ENCODE measurements around the gene UBTF.

The UBTF gene

DNA sequence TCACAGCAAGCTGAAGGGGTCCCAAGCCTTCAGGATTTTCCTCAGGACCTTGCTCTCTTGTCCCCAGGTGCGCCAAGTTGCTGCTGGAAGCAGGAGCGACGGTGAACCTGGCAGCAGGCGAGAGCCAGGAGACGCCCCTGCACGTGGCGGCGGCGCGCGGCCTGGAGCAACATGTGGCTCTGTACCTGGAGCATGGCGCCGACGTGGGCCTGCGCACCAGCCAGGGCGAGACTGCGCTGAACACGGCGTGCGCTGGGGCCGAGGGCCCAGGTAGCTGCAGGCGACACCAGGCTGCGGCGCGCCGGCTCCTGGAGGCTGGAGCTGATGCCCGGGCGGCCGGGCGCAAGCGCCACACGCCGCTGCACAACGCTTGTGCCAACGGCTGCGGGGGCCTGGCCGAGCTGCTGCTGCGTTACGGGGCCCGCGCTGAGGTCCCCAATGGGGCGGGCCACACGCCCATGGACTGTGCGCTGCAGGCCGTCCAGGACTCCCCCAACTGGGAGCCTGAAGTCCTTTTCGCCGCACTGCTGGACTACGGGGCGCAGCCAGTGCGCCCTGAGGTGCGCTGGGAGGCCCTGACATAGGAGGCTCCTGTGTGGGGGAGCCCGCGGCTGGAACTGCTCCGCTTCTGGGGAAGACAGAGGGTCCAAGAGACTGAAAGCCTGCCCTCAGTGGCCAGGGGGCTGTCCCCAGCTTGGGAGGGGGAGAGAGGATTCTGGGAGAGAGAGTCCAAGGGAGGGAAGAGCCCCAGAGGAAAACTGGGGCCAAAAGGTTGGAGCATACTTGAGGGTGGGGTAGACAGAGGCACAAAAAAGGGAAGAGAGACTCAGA lies 42.6 kb downstream of the UBTF start:
- DNase-seq (ENCODE audit: low read depth), result no peak

DNA sequence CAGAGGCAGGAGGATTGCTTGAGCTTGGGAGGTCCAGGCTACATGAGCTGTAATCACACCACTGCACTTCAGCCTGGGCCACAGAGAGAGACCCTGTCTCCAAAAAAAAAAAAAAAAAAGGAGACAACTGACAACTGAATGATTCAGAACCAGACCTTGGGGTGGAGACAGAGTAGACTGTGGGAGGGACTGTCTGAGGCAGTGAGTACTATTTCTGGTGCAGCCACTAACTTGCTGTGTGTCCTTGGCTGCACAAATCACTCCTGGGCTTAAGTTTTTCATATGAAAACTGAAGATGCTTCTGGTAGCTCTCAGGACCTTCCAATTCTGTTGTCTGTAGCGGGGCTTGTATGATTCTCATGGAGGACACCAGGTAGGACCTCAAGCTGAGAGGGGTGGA lies 43.2 kb downstream of the UBTF start:
- no peak overlapping the region for H3K4me3 ChIP-seq (ENCODE audit: low read depth, low read length)
- TF ChIP-seq POLR2A (IDR thresholded peaks at IDR 0.05; ENCODE audit: extremely low read depth, insufficient read length) (no peak), MYC (IDR thresholded peaks at IDR 0.05; ENCODE audit: low read depth, low read length) (no peak)
- TF ChIP-seq, protein P1, sequence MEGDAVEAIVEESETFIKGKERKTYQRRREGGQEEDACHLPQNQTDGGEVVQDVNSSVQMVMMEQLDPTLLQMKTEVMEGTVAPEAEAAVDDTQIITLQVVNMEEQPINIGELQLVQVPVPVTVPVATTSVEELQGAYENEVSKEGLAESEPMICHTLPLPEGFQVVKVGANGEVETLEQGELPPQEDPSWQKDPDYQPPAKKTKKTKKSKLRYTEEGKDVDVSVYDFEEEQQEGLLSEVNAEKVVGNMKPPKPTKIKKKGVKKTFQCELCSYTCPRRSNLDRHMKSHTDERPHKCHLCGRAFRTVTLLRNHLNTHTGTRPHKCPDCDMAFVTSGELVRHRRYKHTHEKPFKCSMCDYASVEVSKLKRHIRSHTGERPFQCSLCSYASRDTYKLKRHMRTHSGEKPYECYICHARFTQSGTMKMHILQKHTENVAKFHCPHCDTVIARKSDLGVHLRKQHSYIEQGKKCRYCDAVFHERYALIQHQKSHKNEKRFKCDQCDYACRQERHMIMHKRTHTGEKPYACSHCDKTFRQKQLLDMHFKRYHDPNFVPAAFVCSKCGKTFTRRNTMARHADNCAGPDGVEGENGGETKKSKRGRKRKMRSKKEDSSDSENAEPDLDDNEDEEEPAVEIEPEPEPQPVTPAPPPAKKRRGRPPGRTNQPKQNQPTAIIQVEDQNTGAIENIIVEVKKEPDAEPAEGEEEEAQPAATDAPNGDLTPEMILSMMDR (IDR thresholded peaks at IDR 0.05; ENCODE audit: low read depth, low read length), result no peak
- TF ChIP-seq, protein P2, sequence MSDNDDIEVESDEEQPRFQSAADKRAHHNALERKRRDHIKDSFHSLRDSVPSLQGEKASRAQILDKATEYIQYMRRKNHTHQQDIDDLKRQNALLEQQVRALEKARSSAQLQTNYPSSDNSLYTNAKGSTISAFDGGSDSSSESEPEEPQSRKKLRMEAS (IDR thresholded peaks at IDR 0.05; ENCODE audit: low read depth, low read length), result no peak
- no peak for DNase-seq (ENCODE audit: low read depth)

More for the DNA sequence above, 42.6 kb downstream of the UBTF start:
- H3K4me3 ChIP-seq (ENCODE audit: low read depth, low read length), result no peak overlapping the region
- TF ChIP-seq POLR2A (IDR thresholded peaks at IDR 0.05; ENCODE audit: extremely low read depth, insufficient read length), result no peak
- TF ChIP-seq, protein P2 (IDR thresholded peaks at IDR 0.05; ENCODE audit: low read depth, low read length), result no peak
- no peak for TF ChIP-seq MYC (IDR thresholded peaks at IDR 0.05; ENCODE audit: low read depth, low read length)
- TF ChIP-seq, protein P1 (IDR thresholded peaks at IDR 0.05; ENCODE audit: low read depth, low read length), result no peak

DNA sequence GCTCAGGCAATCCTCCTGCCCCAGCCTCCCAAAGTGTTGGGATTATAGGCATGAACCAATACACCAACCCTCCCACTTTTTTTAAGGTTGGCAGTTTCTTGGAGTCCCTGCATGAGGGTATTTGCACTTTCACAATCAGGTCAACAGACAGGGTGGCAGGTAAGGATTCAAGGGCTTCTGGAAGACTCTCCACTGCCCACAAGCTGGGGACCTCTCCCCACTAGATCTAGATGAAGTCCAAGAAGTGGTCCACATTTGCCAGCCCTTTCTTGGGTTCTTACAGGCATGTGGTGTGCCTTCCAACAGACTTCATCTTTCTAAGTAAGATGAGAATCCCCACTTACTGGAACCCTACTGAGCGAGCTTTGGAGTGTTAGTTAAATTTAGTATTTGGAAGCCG lies 45.0 kb downstream of the UBTF start:
- no peak overlapping the region for H3K4me3 ChIP-seq (ENCODE audit: low read depth, low read length)

GRCh38 chr17:44171931-44172455 lies 47.5 kb downstream of the UBTF start:
- no peak for DNase-seq (ENCODE audit: low read depth)
- TF ChIP-seq, protein P2 (IDR thresholded peaks at IDR 0.05; ENCODE audit: low read depth, low read length), result no peak
- TF ChIP-seq MYC (IDR thresholded peaks at IDR 0.05; ENCODE audit: low read depth, low read length), result no peak
- TF ChIP-seq, protein P1 (IDR thresholded peaks at IDR 0.05; ENCODE audit: low read depth, low read length), result no peak
- TF ChIP-seq POLR2A (IDR thresholded peaks at IDR 0.05; ENCODE audit: extremely low read depth, insufficient read length), result no peak
- H3K4me3 ChIP-seq (ENCODE audit: low read depth, low read length), result no peak overlapping the region

More for the DNA sequence above, 45.0 kb downstream of the UBTF start:
- TF ChIP-seq, protein P2 (IDR thresholded peaks at IDR 0.05; ENCODE audit: low read depth, low read length), result no peak
- TF ChIP-seq POLR2A (IDR thresholded peaks at IDR 0.05; ENCODE audit: extremely low read depth, insufficient read length), result no peak
- no peak for TF ChIP-seq MYC (IDR thresholded peaks at IDR 0.05; ENCODE audit: low read depth, low read length)
- TF ChIP-seq, protein P1 (IDR thresholded peaks at IDR 0.05; ENCODE audit: low read depth, low read length), result no peak
- no peak for DNase-seq (ENCODE audit: low read depth)

DNA sequence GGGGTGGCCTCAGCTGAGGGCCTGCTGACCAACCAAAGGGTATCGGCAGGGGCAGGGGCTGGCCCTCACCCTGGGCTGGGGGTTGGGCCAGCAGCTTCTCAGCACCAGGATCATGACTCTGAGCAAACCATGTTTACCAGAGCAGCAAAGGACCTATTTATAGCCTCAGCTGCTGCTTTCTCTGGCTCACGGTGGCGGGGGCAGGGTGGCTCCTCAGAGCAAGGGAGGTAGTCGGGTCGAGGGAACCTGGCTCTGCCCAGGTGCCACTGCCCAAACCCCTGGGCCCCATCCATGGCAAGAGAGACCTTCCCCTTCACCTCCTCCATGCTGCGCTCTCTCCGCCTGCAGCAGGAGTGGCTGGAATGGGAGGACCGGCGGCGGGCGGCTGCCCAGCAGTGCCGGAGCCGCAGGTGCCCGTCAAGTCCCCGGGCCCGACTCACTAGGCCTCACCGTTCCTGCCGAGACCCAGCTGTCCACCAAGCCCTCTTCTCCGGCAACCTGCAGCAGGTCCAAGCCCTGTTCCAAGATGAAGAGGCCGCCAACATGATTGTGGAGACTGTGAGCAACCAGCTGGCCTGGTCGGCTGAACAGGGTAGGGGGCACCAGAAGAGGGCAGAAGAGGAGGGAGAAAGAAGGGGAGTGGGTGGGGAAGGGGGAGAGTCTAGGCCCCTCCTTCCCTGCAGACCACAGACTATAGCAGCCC lies 48.8 kb downstream of the UBTF start, which contains the start of gene ASB16:
Gene ASB16 (plus strand): TSS at position 206 of the 703 bp plus-strand sequence. CDS start 86 bp downstream, at position 292.
- H3K4me3 ChIP-seq (ENCODE audit: low read depth, low read length), result no peak within 1 kb of the TSS
- no peak for DNase-seq (ENCODE audit: low read depth)
- TF ChIP-seq, protein P2 (IDR thresholded peaks at IDR 0.05; ENCODE audit: low read depth, low read length), result no peak
- TF ChIP-seq, protein P1 (IDR thresholded peaks at IDR 0.05; ENCODE audit: low read depth, low read length), result no peak
- TF ChIP-seq MYC (IDR thresholded peaks at IDR 0.05; ENCODE audit: low read depth, low read length), result no peak
- no peak for TF ChIP-seq POLR2A (IDR thresholded peaks at IDR 0.05; ENCODE audit: extremely low read depth, insufficient read length)

All from NB4 (cell line).